ENCODE measurements around the gene DCAF12. TPM values are rescaled to one million over a fixed set of nuclear protein-coding genes. Genes with fewer than 3 reads are reported as not detected.

Gene DCAF12
- total and polyA plus RNA-seq, 2 of the 13 experiments (the other 11 are each of a cell fraction or from before 2014, with no cell fraction given) = 26.8 to 37.4 TPM

DNA sequence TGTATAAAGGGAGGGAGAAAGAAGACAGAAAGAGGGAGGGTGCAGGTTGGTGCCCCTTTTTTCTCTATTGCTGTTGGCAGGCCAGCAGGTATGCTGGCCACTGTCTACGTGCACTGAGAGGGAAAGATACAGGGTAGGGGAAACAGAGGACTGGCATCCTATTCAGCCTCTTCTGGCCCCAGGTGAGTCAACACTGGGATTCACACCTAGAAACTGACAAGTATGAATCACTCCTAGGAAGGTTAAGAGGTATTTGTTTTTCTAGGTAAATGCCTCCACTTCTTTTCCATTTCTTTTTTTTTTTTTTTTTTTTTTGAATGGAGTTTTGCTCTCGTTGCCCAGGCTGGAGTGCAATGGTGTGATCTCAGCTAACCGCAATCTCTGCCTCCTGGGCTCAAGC is 49.6 kb upstream of the DCAF12 start (continued):
- TF ChIP-seq TBX3 (IDR thresholded peaks at IDR 0.05; ENCODE audit: borderline replicate concordance) (no peak), ZNF616 (CRISPR knock-in tag; IDR thresholded peaks at IDR 0.05; ENCODE audit: low read depth) (no peak), ZNF343 (CRISPR knock-in tag; IDR thresholded peaks at IDR 0.05) (no peak), PITX1 (CRISPR knock-in tag; IDR thresholded peaks at IDR 0.05) (no peak), ZNF644 (CRISPR knock-in tag; IDR thresholded peaks at IDR 0.05; ENCODE audit: low read depth) (no peak), TP53 (CRISPR knock-in tag; conservative IDR thresholded peaks at IDR 0.05) (no peak), ZSCAN22 (CRISPR knock-in tag; IDR thresholded peaks at IDR 0.05) (no peak)
- TF ChIP-seq, protein P1, sequence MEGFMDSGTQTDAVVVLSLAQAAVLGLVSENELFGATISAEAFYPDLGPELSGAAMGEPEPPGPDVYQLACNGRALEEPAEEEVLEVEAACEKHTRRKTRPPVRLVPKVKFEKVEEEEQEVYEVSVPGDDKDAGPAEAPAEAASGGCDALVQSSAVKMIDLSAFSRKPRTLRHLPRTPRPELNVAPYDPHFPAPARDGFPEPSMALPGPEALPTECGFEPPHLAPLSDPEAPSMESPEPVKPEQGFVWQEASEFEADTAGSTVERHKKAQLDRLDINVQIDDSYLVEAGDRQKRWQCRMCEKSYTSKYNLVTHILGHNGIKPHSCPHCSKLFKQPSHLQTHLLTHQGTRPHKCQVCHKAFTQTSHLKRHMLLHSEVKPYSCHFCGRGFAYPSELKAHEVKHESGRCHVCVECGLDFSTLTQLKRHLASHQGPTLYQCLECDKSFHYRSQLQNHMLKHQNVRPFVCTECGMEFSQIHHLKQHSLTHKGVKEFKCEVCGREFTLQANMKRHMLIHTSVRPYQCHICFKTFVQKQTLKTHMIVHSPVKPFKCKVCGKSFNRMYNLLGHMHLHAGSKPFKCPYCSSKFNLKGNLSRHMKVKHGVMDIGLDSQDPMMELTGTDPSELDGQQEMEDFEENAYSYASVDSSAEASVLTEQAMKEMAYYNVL (CRISPR knock-in tag; IDR thresholded peaks at IDR 0.05; ENCODE audit: borderline replicate concordance) = no peak

DNA sequence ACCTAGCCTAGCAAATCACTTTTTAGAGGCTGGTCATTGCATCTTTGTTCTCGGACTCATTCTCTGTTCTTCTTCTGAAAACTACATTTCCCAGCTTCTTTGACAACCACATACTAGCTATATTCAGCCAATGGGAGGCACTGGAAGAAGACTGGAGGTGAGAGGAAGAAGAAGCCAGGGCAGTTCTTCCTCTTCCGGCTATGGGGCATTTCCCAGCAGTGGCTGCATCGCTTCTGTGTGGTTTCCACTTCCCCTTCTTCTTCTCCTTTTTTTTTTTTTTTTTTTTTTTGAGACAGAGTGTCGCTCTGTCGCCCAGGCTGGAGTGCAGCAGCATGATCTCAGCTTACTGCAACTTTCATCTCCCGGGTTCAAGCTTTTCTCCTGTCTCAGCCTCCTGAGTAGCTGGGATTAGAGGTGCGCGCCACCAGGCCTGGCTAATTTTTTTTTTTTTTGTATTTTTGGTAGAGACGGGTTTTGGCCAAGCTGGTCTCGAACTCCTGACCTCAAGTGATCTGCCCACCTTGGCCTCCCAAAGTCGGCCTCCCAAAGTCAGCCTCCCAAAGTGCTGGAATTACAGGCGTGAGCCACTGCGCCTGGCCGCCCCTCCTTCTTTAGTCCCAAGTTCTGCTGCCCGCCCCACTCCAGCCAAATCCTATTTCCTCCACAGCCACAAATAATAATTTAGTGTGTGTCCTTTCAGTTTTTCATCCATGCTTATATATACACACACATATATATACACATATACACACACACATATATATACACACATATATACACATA is 45.4 kb upstream of the DCAF12 start:
- in situ Hi-C loops (cut with HindIII; ENCODE audit: extremely low pct_ligation_motif_present, low pct_unique_long_range_greater_than_20kb) = no loop called here
- FAIRE-seq = no peak
- WGBS (ENCODE audit: low lambda C conversion rate) = 81% methylated on average over 15 of the region's 15 CpGs
- intact Hi-C loops (cut with micrococcal nuclease; ENCODE audit: unreplicated experiment) = no loop called here
- no peak for DNase-seq (ENCODE audit: low spot score)
- CTCF ChIA-PET (ENCODE audit: low intra/inter-chr PET ratio, low total read pairs) = no interaction called here
- Histone ChIP-seq H3K36me3 (replicated peaks in 1 of 2; ENCODE audit: control insufficient read depth in 1 of 2, insufficient read depth in 2 of 2, low read length in 2 of 2) (no peaks in the 10 kb centered on the region), H3K4me1 (ENCODE audit: insufficient read depth, low read length) (peaks cover 24% of the 10 kb centered on the region), H3K9ac (ENCODE audit: insufficient read depth, low read depth, low read length) (no peak overlapping the region), H3K27ac (ENCODE audit: extremely low read length, insufficient read depth, low read length) (no peak overlapping the region), H4K20me1 (ENCODE audit: insufficient read depth, low read length) (no peaks in the 10 kb centered on the region), H3K9me3 (ENCODE audit: low read length) (no peaks in the 10 kb centered on the region), H3K4me2 (ENCODE audit: low read depth, low read length) (no peak overlapping the region), H2AFZ (ENCODE audit: low read length) (no peak overlapping the region), H3K27me3 (ENCODE audit: control insufficient read depth in 1 of 2, insufficient read depth in 2 of 2, low read length in 2 of 2) (no peaks in the 10 kb centered on the region), H3K4me3 (replicated peaks in 1 of 3; ENCODE audit: insufficient read depth in 1 of 3, low read depth in 2 of 3, low read length in 3 of 3) (no peak overlapping the region), H3K79me2 (ENCODE audit: insufficient read depth, low read length) (no peaks in the 10 kb centered on the region)
- TF ChIP-seq THAP11 (CRISPR knock-in tag; IDR thresholded peaks at IDR 0.05) (0 out of 2 replicates have a peak, but pooled peaks have one; percentile 16), GATAD2A (CRISPR knock-in tag; IDR thresholded peaks at IDR 0.05) (no peak)
- BruUV-seq (replicated peaks) = no TSS peak
- no peak for ATAC-seq
- POLR2A ChIA-PET = no interaction called here
